ENCODE results near the gene LRRN1.
"Not testable (repeated sequence)": the region's sequence is repeated elsewhere in the genome, so short reads cannot be mapped to it uniquely, and the experiment has no call there.

The LRRN1 gene

DNA sequence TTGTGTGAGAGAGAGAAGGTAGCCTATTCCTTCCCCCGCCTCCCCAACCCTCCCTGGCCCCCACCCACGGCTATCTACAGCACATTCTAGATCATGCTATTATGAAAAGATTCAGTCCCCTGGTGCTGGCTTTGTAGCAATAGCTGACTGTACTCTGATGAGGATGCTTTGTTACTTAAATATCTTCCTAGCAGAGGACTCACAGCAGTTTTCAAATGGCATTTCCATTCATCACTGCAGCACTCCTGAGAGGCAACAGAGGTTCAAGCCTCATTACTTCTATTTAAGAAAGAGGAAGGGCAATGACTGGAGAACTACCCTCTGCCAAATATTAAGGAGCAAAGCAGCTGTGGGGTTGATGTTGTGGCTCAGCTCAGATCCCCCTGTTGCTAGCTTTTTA, 61.0 kb downstream of the LRRN1 start:
- no peak overlapping the region for H3K4me3 ChIP-seq (ENCODE audit: low read depth, low read length)

DNA sequence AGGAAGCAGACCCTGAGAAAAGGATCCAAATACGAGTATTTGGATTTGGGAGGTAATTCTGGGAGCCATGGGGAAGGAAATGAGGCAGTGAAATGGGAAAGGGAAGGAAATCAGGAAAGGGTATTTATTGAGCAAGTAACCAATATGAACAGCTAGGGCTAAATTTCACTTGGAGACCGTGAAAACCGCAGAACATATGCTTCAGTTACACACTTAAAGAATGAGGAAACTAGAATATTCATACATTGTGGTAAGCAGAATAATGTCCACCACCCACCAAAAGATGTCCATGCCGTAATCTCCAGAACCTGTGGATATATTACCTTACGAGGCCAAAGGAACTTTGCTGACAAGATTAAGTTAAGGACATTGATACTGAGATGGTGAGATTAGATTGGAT, 63.3 kb downstream of the LRRN1 start:
- no peak overlapping the region for H3K4me3 ChIP-seq (ENCODE audit: low read depth, low read length)
- DNase-seq (ENCODE audit: low read depth, low spot score): no peak
- TF ChIP-seq, protein P1, sequence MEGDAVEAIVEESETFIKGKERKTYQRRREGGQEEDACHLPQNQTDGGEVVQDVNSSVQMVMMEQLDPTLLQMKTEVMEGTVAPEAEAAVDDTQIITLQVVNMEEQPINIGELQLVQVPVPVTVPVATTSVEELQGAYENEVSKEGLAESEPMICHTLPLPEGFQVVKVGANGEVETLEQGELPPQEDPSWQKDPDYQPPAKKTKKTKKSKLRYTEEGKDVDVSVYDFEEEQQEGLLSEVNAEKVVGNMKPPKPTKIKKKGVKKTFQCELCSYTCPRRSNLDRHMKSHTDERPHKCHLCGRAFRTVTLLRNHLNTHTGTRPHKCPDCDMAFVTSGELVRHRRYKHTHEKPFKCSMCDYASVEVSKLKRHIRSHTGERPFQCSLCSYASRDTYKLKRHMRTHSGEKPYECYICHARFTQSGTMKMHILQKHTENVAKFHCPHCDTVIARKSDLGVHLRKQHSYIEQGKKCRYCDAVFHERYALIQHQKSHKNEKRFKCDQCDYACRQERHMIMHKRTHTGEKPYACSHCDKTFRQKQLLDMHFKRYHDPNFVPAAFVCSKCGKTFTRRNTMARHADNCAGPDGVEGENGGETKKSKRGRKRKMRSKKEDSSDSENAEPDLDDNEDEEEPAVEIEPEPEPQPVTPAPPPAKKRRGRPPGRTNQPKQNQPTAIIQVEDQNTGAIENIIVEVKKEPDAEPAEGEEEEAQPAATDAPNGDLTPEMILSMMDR (IDR thresholded peaks at IDR 0.05; ENCODE audit: low read depth, low read length): no peak
- in situ Hi-C loops (cut with HindIII; ENCODE audit: low sequenced_read_pairs): no loop called here

More for the DNA sequence above, 61.0 kb downstream of the LRRN1 start:
- in situ Hi-C loops (cut with HindIII; ENCODE audit: low sequenced_read_pairs): no loop called here
- no peak for DNase-seq (ENCODE audit: low read depth, low spot score)
- TF ChIP-seq, protein P1 (IDR thresholded peaks at IDR 0.05; ENCODE audit: low read depth, low read length): no peak

DNA sequence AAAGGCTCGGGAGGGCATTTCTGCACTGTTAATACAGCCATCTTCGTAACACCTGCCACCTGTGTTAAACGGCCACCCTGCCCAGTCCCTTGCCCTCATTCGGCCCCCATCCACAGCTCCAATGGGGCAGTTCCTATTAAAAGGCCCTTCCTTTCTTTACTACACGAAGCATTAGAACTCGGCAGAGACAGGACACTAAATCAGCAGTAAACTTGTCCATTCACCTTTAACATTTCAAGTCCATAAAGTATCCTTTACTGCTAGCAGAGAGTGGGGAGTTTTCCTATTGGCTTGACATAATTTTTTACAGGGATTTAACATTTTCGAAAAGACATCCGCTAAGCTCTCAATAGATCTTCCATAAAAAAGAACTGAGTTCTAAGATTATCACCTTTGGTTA, 76.3 kb downstream of the LRRN1 start:
- TF ChIP-seq, protein P1 (IDR thresholded peaks at IDR 0.05; ENCODE audit: low read depth, low read length): no peak

DNA sequence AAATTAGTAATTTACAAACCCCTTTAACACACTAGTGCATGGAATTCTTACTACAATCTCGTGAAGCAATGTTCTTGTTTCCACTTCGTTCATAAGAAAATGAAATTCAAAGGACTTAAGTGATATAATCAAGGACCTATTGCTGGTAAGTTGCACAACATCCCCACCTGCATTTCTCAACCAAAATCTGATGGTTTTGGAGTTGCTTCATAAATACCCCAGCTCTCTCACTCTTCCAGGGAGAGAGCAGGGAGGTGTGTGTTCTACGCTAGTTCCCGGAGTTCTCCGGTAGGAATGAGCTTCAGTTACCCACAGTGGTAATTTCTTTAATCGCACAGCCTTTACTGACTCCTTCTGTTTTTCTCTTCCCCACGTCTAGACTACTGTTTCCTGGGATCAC, 81.8 kb downstream of the LRRN1 start:
- TF ChIP-seq, protein P1 (IDR thresholded peaks at IDR 0.05; ENCODE audit: low read depth, low read length): no peak
- DNase-seq (ENCODE audit: low read depth, low spot score): no peak
- H3K4me3 ChIP-seq (ENCODE audit: low read depth, low read length): no peak overlapping the region
- in situ Hi-C loops (cut with HindIII; ENCODE audit: low sequenced_read_pairs): no loop called here

More for the DNA sequence above, 76.3 kb downstream of the LRRN1 start:
- no peak for DNase-seq (ENCODE audit: low read depth, low spot score)
- no peak overlapping the region for H3K4me3 ChIP-seq (ENCODE audit: low read depth, low read length)
- in situ Hi-C loops (cut with HindIII; ENCODE audit: low sequenced_read_pairs): no loop called here

DNA sequence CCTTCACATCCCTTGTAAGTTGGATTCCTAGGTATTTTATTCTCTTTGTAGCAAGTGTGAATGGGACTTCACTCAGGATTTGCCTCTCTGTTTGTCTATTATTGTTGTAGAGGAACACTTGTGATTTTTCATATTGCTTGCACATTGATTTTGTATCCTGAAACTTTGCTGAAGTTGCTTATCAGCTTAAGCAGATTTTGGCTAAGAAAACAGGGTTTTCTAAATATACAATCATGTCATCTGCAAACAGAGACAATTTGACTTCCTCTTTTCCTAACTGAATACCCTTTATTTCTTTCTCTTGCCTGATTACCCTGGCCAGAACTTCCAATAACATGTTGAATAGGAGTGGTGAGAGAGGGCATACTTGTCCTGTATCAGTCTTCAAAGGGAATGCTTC, 88.1 kb downstream of the LRRN1 start:
- in situ Hi-C loops (cut with HindIII; ENCODE audit: low sequenced_read_pairs); DNase-seq (ENCODE audit: low read depth, low spot score): not testable (repeated sequence)

DNA sequence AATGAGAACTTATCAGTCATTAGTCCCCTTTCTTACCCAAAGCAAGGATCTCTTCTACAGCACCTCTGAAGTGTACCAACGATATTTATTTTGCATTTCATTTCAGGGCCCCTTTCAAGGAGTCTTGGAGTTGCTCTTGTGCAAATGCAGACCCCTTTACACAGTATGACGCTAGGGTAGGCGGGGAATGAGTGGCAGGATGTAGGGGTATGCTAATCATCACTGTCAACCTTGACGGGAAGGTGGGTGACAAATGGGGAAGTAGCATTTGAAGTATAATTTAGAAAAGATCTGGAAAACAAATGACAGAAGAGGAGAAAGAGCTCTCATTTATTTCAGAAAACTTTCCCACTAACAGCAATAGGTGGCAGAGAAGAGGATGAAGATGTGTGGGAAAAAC, 94.4 kb downstream of the LRRN1 start:
- DNase-seq (ENCODE audit: low read depth, low spot score): no peak
- in situ Hi-C loops (cut with HindIII; ENCODE audit: low sequenced_read_pairs): no loop called here
- TF ChIP-seq, protein P1 (IDR thresholded peaks at IDR 0.05; ENCODE audit: low read depth, low read length): no peak
- no peak overlapping the region for H3K4me3 ChIP-seq (ENCODE audit: low read depth, low read length)

More for the DNA sequence above, 88.1 kb downstream of the LRRN1 start:
- not testable (repeated sequence) for H3K4me3 ChIP-seq (ENCODE audit: low read depth, low read length)

All from astrocyte of the spinal cord (primary cell).